HG02852 (cell line): ENCODE measurements around the gene ARID3A.

Experiments used
- ATAC-seq: cut with Tn5 transposase; IDR thresholded peaks from one replicate; pipeline ENCODE4 v1.9.1; 2021; ENCODE audit warnings: mild to moderate bottlenecking, moderate library complexity; ENCODE audit not compliant: unreplicated experiment

ARID3A gene

DNA sequence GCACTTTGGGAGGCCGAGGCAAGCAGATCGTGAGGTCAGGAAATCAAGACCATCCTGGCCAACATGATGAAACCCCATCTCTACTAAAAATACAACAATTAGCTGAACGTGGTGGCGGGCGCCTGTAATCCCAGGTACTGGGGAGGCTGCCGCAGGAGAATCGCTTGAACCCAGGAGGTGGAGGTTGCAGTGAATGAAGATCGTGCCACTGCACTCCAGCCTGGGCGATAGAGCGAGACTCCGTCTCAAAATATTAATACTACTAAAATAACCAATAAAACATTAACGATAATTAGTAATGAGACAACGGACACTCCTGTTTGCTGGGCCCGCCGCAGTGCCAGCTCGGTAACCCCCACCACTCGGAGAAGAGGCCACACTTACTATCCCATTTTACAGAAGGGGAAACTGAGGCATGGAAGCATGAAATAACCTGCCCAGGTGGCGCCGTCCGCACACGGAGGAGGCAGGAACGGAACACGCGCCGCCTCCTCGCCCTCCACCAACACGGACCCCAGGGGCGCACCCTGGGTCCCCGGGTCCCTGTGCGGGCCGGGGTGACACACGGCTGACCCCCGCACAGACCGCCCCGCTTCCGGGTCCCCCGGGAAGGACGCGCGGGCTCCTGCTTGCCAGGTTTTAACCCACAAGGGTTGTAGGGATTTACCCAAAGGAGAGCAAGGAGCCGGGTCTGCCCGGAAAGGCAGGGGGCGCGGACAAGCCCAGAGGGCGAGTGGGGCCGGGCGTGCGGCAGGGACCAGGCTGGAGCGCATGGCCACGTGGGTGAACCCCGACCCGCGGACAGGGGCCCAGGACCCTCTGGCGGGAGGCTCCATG, 14.4 kb upstream of the ARID3A start:
- no peak for ATAC-seq

DNA sequence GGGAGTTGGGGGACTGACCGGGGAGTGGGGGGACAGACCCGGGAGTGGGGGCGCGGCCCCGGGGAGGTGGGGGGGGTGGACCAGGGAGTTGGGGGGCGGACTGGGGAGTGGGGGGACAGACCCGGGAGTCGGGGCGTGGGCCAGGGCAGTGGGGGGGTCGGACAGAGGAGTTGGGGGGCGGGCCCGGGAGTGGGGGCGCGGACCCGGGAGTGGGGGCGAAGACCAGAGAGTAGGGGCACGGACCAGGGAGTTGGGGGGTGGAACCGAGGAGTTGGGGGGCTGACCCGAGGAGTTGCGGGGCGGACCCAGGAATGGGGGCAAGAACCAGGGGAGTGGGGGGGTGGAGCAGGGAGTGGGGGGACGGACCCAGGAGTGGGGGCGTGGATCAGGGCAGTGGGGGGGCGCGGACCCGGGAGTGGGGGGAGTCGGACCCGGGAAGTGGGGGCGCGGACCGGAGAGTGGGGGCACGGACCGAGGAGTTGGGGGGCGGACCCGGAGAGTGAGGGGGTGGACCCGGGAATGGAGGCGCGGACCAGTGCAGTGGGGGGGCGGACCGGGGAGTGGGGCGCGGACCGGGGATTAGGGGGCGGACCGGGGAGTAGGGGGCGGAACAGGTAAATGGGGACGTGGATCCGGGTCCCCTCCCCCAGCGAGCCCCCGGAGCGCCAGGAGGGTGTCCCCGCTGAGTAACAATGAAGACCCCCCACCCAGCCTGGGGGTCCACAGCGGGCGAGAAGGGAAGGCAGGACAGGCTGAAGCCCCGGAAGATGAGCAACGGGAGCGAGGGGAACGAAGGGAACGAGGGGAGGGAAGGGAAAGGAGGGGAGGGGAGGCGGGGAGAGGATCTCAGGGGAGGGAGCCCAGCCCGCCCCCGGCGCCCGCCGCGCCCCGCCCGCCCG, 13.4 kb upstream of the ARID3A start:
- peak; percentile 6 for ATAC-seq

DNA sequence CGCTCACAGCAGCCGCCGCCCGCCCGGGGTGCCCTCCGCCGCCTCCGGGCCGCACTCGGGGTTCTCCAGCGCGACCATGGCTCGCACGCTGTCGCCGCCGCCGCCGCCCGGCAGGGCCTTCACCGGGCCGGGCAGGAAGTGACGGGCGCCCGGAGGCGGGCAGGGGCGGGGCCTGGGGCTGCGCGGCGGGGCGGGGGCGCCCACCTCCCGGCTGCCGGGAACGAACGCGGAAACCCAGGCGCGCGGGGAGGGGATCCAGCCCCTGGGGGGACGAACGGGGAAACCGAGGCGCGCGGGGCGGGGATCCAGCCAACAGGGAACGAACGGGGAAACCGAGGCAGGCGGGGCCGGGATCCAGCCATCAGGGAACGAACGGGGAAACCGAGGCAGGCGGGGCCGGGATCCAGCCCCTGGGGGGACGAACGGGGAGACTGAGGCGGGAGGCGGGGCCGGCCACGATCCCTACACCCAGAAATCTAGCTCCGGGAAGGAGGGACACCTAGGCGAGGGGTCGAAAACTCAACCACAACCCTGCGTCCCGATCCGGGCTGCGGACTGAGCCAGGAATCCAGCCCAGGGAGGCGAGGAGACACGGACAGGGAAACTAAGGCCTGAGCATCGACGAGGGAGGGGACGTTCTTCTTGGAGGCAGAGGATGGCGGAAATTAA, 12.6 kb upstream of the ARID3A start, which contains the start of gene R3HDM4:
TSS of gene R3HDM4 (minus strand) at position 140 of the 669 bp plus-strand sequence. CDS start at position 78, 62 bp downstream.
- peak; percentile 51 for ATAC-seq

DNA sequence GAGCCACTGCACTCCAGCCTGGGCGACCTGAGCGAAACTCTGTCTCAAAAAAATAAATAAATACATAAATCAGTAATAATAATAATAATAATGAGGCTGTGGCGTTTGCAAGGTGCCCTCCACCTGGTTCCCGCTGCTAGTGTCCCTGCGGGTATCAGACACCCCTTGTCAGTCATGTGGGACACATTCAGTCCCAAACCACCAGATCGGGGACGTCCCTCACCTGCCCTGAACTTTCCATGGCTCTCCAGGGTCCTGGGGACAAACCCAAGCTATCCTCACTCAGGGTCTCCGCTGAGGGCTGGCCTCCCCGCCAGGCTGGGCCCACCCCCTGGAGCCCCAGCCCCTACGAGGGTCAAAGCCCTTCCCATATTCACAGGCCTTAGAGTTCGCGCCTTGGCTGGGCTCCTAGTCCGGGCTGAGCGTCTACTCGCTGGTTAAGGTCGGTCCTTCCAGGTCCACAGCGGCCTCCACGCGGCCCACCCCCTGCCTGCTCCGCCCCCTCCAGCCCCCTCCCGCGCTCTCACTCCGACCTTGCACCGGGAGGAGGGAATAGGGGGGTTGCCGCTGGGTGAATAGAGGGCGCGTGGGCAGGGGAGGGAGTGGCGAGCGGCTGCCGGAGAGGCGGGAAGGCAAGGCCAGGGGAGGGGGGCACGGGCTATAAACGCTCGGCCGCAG, 9.1 kb upstream of the ARID3A start:
- ATAC-seq = no peak

DNA sequence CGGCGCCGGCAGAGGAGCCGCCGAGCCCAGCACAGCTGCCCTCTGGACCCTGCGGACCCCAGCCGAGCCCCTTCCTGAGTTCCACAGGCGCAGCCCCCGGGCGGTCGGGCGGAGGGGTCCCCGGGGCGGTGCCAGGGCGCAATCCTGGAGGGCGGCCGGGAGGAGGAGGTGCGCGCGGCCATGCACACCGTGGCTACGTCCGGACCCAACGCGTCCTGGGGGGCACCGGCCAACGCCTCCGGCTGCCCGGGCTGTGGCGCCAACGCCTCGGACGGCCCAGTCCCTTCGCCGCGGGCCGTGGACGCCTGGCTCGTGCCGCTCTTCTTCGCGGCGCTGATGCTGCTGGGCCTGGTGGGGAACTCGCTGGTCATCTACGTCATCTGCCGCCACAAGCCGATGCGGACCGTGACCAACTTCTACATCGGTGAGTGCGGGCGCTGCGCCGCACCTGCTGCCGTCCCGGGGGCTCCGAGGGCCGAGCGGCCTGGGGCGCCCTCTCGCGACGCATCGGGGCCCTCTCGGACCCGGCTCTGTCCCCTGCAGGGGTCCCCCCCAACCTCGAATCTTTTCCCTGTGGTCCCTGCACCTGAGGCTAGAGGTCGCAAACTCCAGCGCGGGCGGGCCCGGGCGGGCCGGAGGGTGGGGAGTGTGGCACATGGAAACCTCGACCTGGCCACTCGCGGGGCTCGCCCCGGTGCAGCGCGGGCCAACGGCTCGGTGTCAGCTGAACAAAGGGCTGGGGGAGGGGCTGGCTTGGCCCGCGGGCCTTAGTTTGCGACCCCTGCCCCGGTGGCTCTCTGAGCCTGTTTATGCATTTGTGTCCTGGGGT, 8.3 kb upstream of the ARID3A start, which contains the start of gene KISS1R:
TSS of gene KISS1R (plus strand) at position 11 of the 829 bp plus-strand sequence. CDS start at position 181, 170 bp downstream.
- no peak for ATAC-seq

DNA sequence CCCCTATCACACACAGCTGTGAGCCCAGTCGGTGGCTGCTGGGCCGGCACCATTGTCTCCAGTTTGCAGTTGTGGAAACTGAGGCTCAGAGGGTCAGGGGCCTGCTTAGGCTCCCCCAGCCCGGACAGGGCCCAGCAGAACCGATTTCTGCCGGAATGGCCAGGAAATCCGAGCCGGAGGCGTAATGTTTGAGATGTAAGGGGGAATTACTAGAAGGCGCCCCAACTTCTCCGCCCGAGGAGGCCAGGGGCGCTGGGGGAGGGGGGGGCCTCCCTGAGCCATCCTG, 7.7 kb upstream of the ARID3A start:
- ATAC-seq = no peak

DNA sequence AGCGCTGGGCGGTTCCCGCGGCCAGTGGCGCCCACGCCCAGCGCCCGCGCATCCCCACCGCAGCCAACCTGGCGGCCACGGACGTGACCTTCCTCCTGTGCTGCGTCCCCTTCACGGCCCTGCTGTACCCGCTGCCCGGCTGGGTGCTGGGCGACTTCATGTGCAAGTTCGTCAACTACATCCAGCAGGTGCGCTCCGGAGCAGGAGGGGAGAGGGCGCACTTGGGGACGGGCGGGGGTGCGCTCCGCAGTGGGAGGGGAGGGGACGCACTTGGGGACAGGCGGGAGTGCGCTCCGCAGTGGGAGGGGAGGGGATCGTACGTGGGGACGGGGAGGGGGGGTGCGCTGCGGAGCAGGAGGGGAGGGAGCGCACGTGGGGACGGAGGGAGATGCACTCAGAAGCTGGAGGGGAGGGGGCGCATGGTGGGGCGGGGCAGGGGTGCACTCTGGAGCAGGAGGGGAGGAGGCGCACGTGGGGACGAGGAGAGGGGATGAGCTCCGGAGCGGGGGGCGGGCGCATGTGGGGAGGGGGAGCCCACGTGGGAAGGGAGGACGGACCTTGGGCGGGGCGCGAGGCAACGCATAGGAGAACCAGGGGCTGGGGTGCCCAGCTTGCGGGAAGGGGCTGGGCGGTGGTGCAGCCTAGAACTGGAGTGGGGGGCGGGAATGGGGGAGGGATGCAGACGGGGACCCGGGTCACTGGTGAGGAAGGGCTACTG, 7.2 kb upstream of the ARID3A start:
- ATAC-seq = no peak

DNA sequence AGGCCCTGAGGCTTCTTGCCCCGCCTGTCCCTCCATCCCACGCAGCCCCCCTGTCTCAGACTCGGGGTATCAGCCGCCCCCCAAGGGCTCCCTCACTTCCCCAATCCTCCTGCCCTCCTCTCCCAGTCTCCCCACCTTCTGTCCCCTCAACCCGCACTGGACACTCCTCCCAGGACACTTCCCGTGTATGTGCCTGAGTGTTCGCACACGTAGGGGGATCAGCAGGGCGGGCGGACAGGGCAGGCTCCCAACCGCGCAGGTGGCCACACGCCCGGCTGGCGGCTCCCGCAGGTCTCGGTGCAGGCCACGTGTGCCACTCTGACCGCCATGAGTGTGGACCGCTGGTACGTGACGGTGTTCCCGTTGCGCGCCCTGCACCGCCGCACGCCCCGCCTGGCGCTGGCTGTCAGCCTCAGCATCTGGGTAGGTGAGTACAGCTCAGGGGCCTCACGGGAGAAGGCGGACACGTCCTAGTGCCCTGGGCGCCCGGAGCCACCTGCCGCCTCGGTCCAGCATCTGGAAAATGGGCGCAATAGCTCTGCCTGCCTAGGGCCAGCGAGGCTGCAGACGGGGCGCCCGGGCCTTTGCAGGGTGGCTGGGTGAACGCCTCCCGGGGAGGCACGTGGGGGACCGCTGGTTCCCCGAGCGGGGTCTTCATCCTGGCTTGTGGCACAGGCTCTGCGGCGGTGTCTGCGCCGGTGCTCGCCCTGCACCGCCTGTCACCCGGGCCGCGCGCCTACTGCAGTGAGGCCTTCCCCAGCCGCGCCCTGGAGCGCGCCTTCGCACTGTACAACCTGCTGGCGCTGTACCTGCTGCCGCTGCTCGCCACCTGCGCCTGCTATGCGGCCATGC, 6.4 kb upstream of the ARID3A start:
- no peak for ATAC-seq

DNA sequence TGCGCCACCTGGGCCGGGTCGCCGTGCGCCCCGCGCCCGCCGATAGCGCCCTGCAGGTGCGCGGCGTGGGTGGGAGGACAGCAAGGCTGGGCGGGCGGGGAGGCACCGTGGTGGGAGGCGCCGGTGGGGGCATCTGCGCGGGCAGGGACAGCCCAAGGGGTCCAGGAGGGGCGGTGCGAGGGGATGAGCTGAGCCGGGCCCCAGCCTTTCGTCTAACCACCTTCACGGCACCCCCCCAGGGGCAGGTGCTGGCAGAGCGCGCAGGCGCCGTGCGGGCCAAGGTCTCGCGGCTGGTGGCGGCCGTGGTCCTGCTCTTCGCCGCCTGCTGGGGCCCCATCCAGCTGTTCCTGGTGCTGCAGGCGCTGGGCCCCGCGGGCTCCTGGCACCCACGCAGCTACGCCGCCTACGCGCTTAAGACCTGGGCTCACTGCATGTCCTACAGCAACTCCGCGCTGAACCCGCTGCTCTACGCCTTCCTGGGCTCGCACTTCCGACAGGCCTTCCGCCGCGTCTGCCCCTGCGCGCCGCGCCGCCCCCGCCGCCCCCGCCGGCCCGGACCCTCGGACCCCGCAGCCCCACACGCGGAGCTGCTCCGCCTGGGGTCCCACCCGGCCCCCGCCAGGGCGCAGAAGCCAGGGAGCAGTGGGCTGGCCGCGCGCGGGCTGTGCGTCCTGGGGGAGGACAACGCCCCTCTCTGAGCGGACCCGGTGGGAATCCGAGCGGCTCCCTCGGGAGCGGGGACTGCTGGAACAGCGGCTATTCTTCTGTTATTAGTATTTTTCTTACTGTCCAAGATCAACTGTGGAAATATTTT, 5.6 kb upstream of the ARID3A start:
- ATAC-seq = no peak

DNA sequence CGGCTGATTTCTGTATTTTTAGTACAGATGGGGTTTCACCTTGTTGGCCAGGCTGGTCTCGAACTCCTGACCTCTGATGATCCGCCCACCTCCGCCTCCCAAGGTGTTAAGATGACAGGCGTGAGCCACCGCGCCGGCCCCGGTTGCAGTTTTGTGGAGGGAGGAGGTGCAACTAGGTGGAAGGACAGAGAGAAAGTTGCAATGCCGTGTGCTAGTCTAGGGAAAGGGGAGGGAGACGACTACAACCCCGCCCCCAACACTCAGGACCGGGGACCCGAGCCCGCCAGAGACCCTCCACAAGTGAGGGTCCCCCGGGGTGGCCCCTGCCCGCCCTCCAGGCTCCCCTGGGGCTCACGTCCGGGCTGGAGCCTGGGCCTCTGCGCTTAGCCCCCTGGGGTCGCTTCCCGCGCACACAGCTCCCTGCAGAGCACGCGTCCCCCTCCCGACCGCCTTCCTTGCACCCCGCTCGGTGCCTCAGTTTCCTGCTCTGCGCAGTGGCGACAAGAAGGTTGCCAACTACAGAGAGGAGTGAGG, 1.2 kb upstream of the ARID3A start:
- ATAC-seq = no peak

DNA sequence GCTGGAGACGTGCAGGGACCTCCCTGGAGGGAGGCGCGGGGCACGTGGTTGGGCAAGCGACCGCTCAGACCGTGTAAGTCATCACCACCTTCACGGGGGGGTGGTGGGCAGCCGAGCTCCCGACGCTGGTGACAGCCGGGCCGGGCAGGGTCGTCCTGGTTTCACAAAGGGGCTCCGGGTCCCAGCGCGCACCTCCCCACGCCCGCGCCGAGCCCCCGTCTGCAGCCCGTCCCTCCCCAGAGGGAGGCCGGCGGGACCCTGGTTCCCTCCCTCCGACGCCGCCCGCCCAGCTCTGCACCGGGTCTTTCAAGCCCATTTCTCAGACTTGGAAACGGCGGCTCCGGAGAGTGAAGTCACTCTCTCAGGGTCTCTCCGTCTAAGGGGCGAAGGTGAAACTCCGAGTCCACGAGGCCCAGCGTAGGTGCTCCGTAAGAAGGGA, 729 bp upstream of the ARID3A start:
- peak; percentile 48 for ATAC-seq

DNA sequence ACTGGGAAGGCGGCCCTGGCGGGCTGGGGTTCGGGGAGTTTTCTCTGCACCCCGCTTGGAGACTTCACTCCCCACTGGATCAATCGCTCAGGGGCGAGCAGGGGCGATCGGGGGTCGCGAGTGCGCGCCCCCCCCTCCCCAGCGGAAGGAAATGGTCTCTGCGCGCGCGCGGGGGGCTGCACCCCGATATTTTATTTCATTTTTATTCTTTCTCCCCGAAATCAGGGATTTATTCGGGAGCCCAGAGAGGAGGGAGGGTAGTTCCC, 421 bp downstream of the ARID3A start:
- ATAC-seq = no peak

DNA sequence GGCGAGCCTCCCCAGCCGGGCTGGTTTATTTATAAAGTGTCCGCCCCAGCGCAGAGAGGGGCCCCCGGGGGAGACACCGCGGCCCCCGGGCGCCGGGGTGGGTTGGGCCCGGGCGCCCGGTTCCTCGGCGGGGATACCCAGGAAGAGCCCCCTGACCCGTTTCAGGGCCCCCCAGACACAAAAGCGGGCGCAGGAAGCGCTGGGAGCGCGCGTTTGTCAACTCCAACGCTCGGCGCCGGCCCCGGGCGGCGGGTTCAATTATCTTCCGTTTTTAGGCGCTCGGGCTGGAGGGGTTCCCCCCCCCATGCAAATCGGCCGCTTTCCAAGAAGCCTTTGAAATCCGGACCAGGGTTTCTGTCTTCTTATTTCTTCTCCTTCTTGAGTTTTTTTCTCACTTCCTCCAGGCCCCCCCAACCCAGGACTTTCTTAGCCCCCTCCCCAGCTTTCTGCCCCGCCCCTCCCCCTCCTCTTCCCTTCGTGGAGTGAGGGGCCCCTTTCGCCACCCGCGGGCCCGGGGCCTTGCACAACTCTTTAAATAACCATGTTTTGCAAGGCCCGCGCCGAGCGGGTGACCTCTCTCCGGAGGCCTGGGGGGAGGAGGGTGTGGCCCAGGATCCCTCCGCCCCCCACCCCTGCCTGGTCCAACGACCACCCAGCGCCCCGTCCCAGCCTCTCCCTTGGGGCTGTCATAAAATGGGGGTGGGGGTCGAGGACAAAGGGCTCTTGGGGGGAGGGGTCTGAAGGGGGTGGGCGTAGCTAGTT, 935 bp downstream of the ARID3A start:
- no peak for ATAC-seq

DNA sequence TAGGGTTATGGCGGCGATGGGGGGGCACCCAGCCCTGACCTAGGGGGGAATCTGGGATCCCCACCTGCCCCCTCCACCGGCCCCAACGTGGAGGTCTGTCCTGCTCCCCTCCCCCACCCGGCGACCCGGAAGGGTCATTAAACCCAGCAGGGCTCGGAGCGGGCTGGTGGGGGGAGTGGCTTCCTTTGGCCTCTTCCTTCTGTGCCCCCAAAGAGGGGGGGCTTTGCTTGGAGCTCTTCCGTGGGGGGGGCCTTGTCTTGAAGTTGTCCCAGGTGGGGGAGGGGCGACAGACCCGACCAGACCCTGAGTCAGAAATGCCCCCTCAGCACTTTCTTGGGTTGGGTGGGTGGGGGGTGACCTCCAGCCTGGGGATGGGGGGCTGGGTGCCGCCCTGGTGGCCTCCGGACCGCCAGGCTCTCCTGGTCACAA, 1.5 kb downstream of the ARID3A start:
- no peak for ATAC-seq

DNA sequence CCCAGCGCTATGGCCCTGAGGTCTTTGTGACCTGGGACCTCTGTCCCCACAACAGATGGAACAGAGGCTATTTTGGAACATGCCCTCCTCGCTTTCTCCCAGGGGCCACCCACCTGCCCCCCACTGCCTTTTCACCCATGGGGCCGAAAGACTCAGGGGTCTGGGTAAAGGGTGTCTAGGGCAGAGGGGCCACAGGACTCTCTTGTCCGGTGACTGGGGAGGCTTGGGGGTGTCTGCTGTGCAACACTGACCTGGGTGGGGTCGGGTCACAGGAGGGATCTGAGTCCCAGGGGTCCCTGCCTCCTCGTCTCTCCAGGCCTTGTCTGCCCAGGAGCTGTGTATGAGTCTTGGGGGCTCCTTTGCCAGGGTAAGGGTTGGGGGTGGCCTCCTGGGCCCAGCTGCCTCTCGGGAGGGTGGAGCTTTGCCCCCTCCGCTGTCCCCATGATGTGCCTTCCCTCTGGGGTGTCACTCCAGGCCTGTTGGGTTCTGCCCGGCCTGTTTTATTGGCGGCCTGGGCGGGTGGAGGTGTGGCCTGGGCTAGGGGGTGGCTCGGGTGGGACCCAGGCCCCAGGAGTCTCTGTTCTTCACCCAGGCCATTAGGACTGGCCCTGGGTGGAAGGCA, 2.1 kb downstream of the ARID3A start:
- no peak for ATAC-seq

DNA sequence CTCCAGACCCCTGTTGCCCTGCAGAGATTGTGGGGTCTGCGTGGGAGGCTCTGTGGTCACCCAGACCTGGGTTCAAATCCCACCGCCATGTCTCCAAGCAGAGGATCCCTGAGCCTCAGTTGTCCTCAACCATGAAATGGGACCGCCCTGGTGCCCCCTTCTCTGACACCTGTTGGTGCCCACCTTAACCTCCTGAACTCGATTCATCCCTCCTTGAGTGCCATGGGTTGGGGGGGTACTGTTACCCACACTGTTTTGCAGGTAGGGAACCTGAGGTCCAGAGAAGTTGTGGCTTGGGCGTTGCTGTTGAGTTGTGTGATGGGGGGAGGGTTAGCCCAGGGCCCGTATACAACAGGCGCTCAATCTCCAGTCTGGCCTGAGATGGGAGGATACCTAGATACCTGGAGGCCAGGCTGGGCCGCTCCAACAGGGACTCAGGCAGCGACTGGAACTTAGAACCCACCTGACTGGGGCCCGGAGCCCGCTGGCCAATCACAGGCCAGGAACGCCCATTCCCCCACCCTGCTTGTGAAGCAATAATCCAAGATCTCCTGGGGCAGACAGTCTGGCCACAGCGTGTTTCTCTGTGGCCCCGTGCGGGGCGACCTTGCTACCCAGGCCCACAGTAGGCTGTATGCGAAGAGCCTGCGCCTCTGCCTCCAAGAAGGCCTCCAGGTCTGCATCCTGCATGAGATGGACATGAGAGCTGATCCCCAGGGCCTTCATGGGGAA, 2.8 kb downstream of the ARID3A start:
- no peak for ATAC-seq
